ENCODE data around the gene UBQLN3. TPM values are rescaled to one million over a fixed set of nuclear protein-coding genes. Genes with fewer than 3 reads are reported as not detected.

The UBQLN3 gene
- not detected in 2 replicates for total RNA-seq (2014; rRNA removed; shearing (Covaris generic))

DNA sequence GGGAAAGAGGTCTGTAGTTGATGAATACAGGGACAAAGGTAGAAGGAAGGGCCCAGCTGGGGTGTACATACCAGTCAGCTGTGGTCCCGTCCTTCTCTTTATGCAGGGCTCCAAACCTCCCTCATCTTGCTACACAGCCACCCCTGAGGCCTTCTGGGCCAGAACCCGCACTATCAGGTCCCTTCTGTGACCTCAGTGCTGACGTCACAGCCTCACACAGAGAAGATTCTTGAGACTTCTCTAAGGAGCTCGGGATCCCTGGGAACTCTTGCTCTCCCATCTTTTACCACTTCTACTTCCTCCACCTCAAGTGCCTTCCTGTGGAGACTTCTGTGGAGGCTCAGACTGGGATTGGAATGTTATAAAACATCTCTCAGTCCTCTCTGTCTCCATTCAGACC is at the start of gene UBQLN3:
Gene UBQLN3 (minus strand): TSS at position 155 of the 400 bp plus-strand sequence. CDS start 399 bp downstream, outside the sequence.
- DNase-seq (ENCODE audit: low read depth) = no peak

GRCh38 chr11:5557751-5558150 is 48.0 kb upstream of the UBQLN3 start:
- no peak for DNase-seq (ENCODE audit: low read depth)

DNA sequence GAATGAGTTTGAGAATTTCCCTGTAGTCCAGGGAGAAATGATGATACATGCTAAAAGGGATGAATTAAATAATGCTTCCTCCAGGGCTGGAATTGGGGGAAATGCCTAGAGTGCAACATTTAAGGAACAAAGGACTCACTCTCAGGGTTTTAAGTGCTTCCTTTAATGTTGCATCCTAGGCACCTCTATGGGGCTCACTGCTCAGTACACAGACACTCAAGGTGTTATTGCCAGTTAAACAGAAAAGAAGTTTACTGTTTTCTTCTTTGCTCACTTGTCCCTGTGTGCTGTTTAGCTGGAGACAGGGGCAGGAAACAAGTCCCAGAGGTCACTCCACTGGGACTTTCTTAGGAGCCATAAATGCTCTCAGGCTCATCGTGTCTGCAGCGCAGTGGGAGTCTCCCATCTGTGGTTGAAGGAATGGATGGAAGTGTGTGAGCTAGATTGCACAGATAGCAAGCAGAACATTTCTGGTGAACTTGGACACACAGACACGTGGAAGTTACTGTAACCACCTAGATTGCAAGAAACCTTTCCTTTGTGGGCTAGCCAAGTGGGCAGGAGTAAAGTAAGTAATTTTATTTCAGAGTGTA is 46.9 kb upstream of the UBQLN3 start:
- no peak for DNase-seq (ENCODE audit: low read depth)

- DNase-seq (ENCODE audit: low read depth) = no peak
Observed at GRCh38 chr11:5553343-5553742, 43.6 kb upstream of the UBQLN3 start.

GRCh38 chr11:5550440-5551095 is 40.8 kb upstream of the UBQLN3 start:
- DNase-seq (ENCODE audit: low read depth) = peak; percentile 83

DNA sequence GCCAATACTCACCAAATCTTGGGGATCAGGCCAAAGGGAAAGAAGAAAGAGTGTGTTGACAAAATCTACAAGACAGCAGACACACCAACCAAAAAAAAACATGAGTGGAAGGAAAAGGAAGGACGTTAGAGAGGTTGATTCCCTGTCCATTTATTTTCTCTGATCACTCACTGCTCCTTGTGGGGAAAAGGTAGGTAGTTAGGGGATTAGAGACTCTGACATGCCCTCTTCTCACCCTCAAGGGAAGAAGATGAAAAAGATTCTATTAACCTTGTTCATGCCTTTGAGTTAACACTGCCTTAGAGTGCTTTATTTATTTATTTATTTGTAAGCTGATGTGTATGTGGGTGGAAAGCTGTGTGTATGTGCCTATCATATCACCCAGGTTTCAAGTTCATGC is 38.7 kb upstream of the UBQLN3 start, which contains the start of gene OR52H1:
Gene OR52H1 (minus strand): TSS at position 101 of the 400 bp plus-strand sequence. CDS start 3,035 bp downstream, outside the sequence.
- no peak for DNase-seq (ENCODE audit: low read depth)

DNA sequence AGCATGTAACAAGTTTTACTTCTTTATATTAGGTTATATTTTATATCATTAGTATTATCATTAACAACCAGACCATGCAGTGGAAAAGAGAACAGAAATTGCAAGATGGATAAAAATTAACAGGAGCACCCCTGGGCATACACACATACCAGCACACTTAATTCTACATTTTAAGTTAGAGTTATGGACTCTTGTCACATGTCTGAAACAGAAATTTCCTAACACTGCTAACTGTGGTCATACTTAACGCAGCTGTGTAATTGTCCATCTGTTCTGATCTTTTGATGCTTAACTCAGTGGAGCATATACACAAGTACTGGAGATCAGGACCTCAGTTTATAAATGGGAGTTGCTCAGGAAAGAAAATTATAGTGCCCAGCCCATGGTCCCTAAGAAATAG is 38.2 kb upstream of the UBQLN3 start:
- no peak for DNase-seq (ENCODE audit: low read depth)

DNA sequence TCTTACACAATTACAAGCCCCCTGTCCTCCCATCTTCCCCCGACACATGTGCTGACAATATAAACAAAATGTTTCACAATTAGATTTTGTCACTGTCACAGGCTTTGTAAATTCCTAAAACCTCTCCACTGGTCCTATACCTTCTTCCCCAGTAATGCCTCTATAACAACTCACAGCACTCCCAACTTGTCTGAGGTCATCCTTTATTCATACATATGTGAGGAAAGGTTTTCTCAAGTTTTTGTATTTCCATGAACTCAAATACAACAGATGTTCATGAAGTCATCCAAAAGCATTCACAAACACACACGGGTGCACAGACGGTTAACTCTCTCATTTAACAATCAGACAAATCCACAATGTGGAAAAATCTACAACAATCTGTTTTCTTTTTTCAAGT is 36.7 kb upstream of the UBQLN3 start:
- DNase-seq (ENCODE audit: low read depth) = no peak

DNA sequence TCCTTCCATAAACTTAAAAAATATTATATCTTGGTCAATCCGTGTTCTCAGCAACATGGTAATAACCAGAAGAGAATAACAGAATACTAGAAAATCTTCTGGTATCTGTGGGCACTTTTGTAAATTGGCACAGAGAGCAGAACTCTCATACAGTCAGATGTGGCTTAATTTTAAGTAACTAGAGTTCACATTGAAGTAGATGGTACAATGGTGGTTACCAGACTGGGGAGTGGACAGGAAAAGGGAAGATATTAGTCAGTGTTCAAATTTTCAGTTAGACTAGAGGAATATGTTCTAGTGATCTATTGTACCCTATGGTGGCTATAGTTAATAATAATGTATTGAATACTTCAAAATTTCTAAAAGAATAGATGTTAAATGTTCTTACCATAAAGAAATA is 31.7 kb upstream of the UBQLN3 start:
- no peak for DNase-seq (ENCODE audit: low read depth)

- DNase-seq (ENCODE audit: low read depth) = no peak
Observed at GRCh38 chr11:5536482-5536881, 26.7 kb upstream of the UBQLN3 start.

GRCh38 chr11:5534046-5534445 is 24.3 kb upstream of the UBQLN3 start:
- no peak for DNase-seq (ENCODE audit: low read depth)

GRCh38 chr11:5531053-5531831 is 21.5 kb upstream of the UBQLN3 start:
- DNase-seq (ENCODE audit: low read depth) = no peak

GRCh38 chr11:5528495-5528894 is 18.7 kb upstream of the UBQLN3 start:
- DNase-seq (ENCODE audit: low read depth) = no peak

- DNase-seq (ENCODE audit: low read depth) = no peak
Observed at GRCh38 chr11:5527716-5528115, 18.0 kb upstream of the UBQLN3 start.

- DNase-seq (ENCODE audit: low read depth) = no peak
Observed at GRCh38 chr11:5524756-5525155, 15.0 kb upstream of the UBQLN3 start.

GRCh38 chr11:5522308-5522707 is 12.6 kb upstream of the UBQLN3 start:
- peak; percentile 37 for DNase-seq (ENCODE audit: low read depth)

DNA sequence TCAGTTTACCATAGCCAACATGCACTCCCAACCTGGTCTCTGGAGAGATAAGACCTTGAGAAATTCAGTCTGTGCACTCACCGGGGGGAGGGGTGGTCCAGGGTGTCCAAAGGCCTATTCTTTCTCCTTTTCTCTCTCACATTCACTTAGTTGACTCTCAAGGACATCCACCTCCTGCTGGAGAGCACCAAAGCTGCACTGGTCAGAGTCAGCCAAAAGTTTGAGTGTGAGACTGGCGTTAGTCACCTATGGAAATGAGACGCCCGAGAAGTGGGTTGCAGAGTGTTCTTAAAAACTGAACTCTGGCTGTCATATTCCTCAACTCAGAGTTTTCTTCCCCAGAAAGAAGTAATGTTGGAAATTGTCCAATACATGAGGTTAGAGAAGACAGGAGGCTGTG is 11.8 kb upstream of the UBQLN3 start:
- DNase-seq (ENCODE audit: low read depth) = peak; percentile 21

GRCh38 chr11:5516599-5516998 is 6.8 kb upstream of the UBQLN3 start, which contains the start of gene UBQLNL:
Gene UBQLNL, minus strand, starts transcription at chr11:5516699. Its CDS starts 258 bp downstream, at chr11:5516441.
- no peak for DNase-seq (ENCODE audit: low read depth)

- DNase-seq (ENCODE audit: low read depth) = no peak
Observed at GRCh38 chr11:5514841-5515240, 5.1 kb upstream of the UBQLN3 start.

DNA sequence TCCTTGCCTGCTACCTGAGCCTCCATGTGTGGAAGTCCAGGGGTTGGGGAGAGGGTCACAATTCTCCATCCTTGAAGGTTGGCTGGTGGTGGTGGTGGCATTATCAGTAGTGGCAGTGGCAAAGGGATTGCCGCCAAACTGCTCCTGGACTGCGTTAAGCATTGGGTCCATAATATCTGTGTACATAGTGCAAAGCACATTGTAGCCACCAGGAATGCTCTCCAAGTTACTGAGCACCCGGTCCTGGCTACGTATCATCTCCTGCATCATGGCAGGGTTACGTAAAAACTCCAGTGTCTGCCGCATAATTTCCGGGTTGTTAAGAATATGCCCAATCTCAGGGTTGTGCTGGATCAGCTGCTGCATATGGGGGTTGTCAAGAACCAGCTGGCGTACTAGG is 1.2 kb downstream of the UBQLN3 start:
- no peak for DNase-seq (ENCODE audit: low read depth)

- DNase-seq (ENCODE audit: low read depth) = no peak
Observed at GRCh38 chr11:5507933-5508305, 1.8 kb downstream of the UBQLN3 start.

- no peak for DNase-seq (ENCODE audit: low read depth)
Observed at GRCh38 chr11:5507177-5507932, 2.4 kb downstream of the UBQLN3 start.

Measured in M059J (cell line).